HG03139 (cell line): ENCODE data around the gene MAST4.

ENCODE experiments used
- ATAC-seq: cut with Tn5 transposase; IDR thresholded peaks from one replicate; pipeline ENCODE4 v1.9.1; 2021; ENCODE audit not compliant: unreplicated experiment

Gene MAST4

GRCh38 chr5:67031692-67032091 is 435.5 kb downstream of the MAST4 start:
- ATAC-seq, result no peak

- no peak for ATAC-seq
Observed at GRCh38 chr5:67032921-67033664, 436.9 kb downstream of the MAST4 start.

- ATAC-seq, result no peak
Observed at GRCh38 chr5:67033880-67034651, 437.9 kb downstream of the MAST4 start.

GRCh38 chr5:67035098-67035740 is 439.0 kb downstream of the MAST4 start:
- no peak for ATAC-seq

- no peak for ATAC-seq
Observed at GRCh38 chr5:67037171-67037570, 441.0 kb downstream of the MAST4 start.

- ATAC-seq, result no peak
Observed at GRCh38 chr5:67038817-67039603, 442.8 kb downstream of the MAST4 start.

- ATAC-seq, result no peak
Observed at GRCh38 chr5:67042176-67043003, 446.2 kb downstream of the MAST4 start.

GRCh38 chr5:67043796-67044511 is 447.8 kb downstream of the MAST4 start:
- ATAC-seq, result no peak

GRCh38 chr5:67045816-67046740 is 449.9 kb downstream of the MAST4 start:
- ATAC-seq, result no peak

GRCh38 chr5:67047160-67047559 is 451.0 kb downstream of the MAST4 start:
- no peak for ATAC-seq

- ATAC-seq, result no peak
Observed at GRCh38 chr5:67047616-67048015, 451.4 kb downstream of the MAST4 start.

- no peak for ATAC-seq
Observed at GRCh38 chr5:67050125-67050524, 453.9 kb downstream of the MAST4 start.

- no peak for ATAC-seq
Observed at GRCh38 chr5:67050635-67051034, 454.4 kb downstream of the MAST4 start.

- ATAC-seq, result no peak
Observed at GRCh38 chr5:67051164-67051563, 455.0 kb downstream of the MAST4 start.

GRCh38 chr5:67052034-67052433 is 455.8 kb downstream of the MAST4 start:
- no peak for ATAC-seq

- ATAC-seq, result no peak
Observed at GRCh38 chr5:67053229-67053628, 457.0 kb downstream of the MAST4 start.

GRCh38 chr5:67058998-67059743 is 463.0 kb downstream of the MAST4 start:
- ATAC-seq, result no peak
